NCI-H345 (cell line): Measurements from ENCODE around the gene TMEM260.
A peak's percentile ranks its signal among the peaks of the same experiment; 100 is the strongest.

Experiments
- DNase-seq: peaks from one replicate; lab custom pipeline; 2025; lab: John Stamatoyannopoulos, UW

Gene TMEM260

GRCh38 chr14:56579345-56580220 is at the start of gene TMEM260:
TSS of gene TMEM260 (plus strand) at chr14:56579798. CDS start at chr14:56579915, 117 bp downstream.
- peak; percentile 92 for DNase-seq

DNA sequence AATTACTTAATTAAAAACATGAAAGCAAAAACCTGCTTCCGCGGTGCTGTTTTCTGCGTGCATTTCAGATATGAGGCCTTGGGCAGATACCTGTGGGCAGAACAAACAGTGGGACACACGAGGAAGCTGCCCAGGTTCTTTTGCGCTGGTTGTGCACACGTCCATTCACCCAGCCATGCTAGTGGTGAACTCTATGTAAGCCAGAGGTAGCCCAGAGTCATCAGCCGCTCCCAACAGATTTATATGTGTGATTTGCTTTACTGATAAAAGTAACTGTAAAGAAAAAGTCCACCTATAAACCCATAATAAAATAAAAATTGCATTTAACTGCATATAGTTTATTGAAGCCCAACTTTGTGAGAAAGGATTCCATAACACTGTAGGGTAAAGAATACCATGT is 47.1 kb upstream of the TMEM260 start:
- no peak for DNase-seq

- no peak for DNase-seq
These were observed 44.9 kb upstream of the TMEM260 start for GRCh38 chr14:56534656-56535055.

DNA sequence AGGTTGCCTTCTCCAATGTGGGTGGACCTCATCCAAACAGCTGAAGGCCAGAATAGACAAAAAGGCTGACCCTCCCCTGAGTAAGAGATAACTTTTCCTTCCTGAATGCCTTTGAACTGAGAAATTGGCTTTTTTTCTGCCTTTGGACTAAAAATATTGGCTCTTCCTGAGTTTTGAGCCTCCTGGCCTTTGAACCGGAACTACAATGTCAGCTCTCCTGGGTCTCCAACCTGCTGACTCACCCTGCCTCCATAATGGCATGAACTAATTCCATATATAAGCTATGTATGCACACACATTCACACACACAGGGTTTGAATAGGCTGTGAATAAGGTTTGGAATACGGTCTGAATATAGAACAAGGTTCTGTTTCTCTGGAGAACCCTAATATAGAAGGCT is 39.7 kb upstream of the TMEM260 start:
- DNase-seq, result no peak

DNA sequence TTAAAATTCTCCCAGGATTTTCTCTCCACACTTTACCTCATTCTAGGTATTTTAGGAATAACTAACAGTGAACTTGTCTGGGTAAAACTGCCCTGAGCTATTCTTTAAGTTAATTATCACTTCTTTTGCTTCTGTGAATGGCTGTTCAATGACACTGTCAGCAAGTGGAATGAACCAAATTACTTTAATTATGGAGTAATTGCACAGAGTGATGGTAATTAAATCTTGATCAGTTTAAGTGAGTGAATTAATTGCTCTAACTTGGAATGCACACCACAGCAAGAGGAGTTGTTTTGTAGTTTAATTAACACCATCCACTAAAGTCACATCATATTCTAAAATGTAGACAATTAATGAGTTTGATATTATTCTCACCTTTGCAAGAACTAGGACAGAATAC is 36.2 kb upstream of the TMEM260 start:
- no peak for DNase-seq

- DNase-seq, result no peak
These were observed 29.9 kb upstream of the TMEM260 start for GRCh38 chr14:56549721-56550120.

DNA sequence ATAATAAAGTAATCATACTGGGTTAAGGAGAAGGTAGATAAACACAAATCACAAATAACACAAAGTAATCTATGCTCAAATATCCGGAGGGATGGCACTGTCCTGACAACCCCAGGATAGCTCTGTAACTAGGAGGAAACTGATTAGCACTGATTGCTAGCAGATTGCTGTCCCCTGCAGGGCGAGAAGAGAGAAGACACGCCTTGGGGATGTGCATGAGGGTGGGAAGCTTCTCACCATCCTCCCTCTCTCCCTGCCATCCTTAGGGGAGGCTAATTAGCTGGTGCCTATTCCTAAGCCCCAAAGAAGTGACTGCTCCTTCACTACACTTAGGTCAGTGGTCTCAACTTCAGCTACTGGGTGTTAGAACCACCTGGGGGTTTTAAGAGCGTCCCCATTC is 27.0 kb upstream of the TMEM260 start:
- DNase-seq, result no peak

DNA sequence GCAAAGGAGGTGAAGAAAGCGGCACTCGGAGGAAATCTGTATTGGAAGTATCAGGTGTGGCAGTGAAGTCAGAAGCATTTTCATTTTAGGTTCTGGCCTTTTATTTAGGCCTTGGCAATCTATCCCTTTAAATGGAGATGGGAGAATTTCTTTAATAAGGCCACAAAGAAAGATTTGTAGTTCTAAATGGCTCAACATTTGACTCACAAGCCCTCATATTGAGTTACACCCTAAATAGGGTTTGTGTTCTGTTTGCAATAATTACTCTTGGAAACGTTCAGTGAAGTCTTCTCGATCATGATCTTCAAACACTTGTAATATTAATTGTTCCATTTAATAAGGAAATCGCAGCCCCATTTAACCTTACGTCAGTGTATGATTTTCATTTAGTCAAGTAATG is 25.3 kb upstream of the TMEM260 start:
- DNase-seq, result no peak

DNA sequence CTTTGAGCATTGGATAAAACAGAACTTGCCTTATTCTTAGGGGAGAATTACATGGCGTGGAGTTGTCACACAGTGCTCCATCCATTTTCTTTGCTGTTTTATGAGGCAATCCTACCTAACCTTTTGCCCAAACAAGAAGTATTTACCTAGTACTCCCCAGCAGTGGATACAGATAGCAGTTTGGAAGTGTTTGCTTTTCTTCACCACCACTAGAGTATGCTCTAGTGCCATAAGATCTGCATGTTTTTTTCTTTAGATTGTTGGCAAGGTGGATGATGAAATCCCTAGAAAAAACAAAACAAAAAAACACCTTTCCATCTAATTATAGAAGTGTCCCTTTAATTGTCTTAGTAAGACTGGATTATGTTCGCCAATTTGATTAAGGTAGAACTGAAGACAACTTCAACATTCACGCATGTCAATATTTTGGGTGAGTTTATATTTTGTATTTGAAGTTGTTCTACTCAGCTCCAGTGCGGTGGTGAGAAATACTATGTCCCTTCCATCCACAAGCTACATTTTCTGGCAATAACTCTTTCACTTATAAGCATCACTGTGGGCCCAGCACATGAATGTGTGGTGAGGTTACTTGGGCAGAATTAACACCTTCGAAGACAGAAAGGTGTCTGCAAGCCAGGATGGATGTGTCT is 23.6 kb upstream of the TMEM260 start:
- peak; percentile 15 for DNase-seq

DNA sequence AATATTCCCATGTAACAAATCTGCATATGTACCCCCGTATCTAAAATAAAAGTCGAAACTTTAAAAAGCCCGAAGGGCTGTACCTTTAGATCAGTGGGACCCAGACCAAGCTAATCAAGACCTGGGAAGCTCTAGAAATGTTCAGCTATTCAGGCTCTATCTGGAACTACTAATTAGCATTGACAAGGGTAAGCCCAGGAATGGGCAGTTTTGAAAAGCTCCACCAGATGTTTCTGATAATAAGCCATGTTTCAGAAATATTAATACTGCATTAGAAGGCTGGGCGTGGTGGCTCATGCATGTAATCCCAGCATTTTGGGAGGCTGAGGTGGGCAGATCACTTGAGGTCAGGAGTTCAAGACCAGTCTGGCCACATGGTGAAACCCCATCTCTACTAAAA is 20.4 kb upstream of the TMEM260 start:
- DNase-seq, result no peak

GRCh38 chr14:56561606-56562005 is 18.0 kb upstream of the TMEM260 start:
- DNase-seq, result no peak

DNA sequence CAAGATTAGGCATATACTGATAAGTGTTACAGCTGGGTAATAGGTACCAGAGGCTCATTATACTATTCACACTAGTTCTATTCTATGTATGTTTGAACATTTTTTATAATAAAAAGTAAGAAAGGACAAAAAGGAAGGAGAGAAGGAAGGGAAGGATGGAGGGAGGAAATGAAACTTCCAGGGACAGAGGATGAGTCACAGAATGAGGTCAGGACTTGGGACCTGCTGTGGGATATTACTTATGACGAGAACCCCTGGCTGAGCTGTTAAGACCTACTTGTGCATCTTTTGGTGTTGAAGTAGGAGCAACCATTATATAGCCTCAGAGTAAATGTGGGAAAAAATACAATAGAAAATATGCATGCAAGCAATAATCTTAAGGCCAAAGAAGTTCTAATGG is 16.7 kb upstream of the TMEM260 start:
- no peak for DNase-seq

- no peak for DNase-seq
These were observed 10.4 kb upstream of the TMEM260 start for GRCh38 chr14:56569174-56569573.

DNA sequence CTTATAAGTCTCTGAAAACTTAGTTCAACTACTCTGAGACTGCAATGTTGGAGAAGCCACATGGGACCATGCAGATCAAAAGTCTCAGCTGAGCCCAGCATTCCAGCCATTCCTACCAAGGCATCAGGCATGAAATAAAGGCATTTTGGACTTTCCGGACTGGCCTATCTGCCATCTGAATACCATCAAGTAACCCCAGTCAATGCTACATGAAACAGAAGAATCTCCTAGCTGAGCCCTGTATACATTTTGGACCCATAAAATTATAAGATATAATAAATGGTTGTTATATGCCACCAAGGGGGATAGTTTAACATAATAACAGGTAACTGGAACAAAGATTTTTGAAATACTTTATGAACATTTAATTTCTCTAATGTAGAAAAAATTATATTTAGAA is 9.3 kb upstream of the TMEM260 start:
- DNase-seq, result no peak

DNA sequence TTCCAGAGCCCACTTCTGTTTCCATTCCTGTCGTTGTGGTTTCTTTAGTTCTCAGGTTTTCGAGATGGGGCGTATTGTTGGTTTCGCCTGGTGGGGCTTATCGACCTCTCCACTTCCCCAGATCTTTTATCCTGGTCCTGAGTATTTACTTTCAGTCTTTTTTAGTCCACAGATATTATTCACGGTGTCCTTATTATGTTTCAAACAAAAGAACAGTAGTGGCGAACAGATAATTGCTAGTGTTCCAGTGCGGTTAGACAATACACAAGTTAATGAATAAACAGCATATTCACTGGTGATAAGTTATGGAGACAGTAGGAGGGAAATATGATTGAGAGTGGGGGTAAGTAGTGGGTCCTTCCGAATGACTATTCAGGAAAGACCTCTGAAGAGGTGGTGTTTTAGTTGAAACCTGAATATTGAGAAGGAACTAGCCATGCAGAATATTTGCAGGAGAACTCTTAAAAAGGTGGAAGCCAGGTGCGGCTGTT is 668 bp downstream of the TMEM260 start:
- DNase-seq, result peak; percentile 34

DNA sequence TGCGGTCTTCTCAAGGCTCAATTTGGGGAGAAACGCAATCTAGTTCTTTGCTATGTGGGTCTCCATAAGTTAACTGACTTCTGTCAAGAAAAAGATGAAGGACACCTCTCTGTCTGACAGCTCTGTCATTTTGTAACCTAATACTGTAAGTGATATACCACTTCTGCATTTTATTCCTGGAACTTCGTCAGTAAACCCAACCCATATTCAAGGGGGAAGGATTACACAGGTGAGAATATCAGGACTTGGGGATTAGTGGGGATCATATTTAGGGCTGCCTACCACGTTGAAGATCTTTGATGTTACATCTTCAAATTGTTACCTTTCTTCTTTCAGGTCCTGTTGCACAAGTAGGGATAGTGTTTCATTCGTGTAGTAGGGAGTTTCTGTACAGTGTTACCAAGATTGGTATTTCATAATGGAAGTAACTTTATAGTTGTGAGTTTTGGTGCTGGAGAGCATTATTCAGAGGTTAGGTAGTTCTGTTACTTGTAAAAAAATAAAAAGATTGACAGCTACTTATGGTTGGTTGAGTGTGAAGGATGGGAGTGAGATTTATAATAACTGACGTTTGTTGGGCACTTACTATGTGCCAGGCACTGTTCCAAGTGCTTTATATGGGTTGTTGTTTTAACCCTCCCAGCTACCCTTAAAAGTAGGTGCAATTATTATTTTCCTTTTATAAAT is 1.6 kb downstream of the TMEM260 start:
- DNase-seq, result no peak

GRCh38 chr14:56585461-56586084 is 6.0 kb downstream of the TMEM260 start:
- peak; percentile 36 for DNase-seq

DNA sequence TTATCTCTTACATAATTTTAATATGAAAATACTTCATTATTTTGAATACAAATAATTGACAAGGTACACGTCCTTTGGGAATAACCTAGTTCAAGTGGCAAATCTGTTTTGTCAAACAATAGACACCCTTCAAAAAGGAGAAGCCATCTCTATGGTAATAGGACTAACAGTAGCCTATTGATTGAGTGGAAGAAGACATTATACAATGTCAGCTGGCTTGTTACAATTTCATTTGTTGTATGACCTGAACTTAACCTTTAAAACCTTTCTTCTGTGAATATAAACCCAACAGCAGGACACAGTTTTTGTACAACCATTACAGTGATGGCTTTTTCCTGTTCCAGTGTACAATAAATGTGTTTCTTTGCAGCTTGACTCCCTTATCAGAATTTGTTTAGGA is 8.1 kb downstream of the TMEM260 start:
- no peak for DNase-seq

DNA sequence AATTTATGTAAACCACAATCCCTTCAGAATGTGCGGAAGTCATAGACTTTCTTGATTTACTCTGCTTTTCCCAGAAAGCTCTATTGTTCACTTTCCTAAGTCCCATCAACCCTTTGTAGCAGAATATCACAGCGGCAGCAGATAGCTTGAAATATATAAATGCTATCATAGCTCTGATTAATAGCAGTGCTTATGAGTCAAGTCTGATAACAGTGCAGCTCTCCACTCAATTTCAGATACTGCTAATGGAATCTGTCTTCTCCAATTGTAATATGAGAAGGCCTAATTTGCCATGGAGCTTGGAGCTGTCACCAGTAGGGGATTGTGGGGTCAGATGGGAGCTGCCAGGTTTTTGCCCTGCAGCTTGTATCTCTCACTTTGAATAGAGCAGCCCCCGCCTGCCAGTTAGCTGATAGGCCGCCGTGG is 10.9 kb downstream of the TMEM260 start:
- DNase-seq, result no peak

- no peak for DNase-seq
These were observed 13.3 kb downstream of the TMEM260 start for GRCh38 chr14:56592746-56593544.

GRCh38 chr14:56594428-56594827 is 14.8 kb downstream of the TMEM260 start:
- DNase-seq, result no peak
